GM12878 (cell line): Measurements from ENCODE around the gene RELT. TPM values are rescaled to one million over a fixed set of nuclear protein-coding genes. Genes with fewer than 3 reads are reported as not detected.

Experiments
- ASH2L ChIP-seq: fragments of 300-600, 200-600 bp; sonication (generic); IDR thresholded peaks from 2 replicates; pipeline ENCODE4 v1.6.1; 2017; ENCODE audit warnings: low read depth, mild to moderate bottlenecking, borderline replicate concordance
- E4F1 ChIP-seq: fragments of 450-650 bp; IDR thresholded peaks from 2 replicates; pipeline ENCODE4 v1.6.1; 2018; ENCODE audit warnings: borderline replicate concordance, mild to moderate bottlenecking; ENCODE audit not compliant: partially characterized antibody
- MLLT1 ChIP-seq: fragments of 450-650 bp; IDR thresholded peaks from 2 replicates; pipeline ENCODE4 v1.6.1; 2016; ENCODE audit warnings: mild to moderate bottlenecking
- NFXL1 ChIP-seq: fragments of 450-650 bp; IDR thresholded peaks from 2 replicates; pipeline ENCODE4 v1.6.1; 2017; ENCODE audit warnings: antibody characterized with exemption, mild to moderate bottlenecking, borderline replicate concordance
- SKIL ChIP-seq: fragments of 450-650 bp; IDR thresholded peaks from 2 replicates; pipeline ENCODE4 v1.6.1; 2017; ENCODE audit warnings: mild to moderate bottlenecking, low read depth, inconsistent platforms; ENCODE audit not compliant: poor library complexity, severe bottlenecking
- SPI1 ChIP-seq: IDR thresholded peaks from 2 replicates; pipeline ENCODE4 v1.6.1; 2011; ENCODE audit warnings: low read depth, mild to moderate bottlenecking, low read length, moderate library complexity, borderline replicate concordance; ENCODE audit not compliant: insufficient read depth
- SREBF1 ChIP-seq: IDR thresholded peaks from 2 replicates; pipeline ENCODE4 v1.6.1; 2012; ENCODE audit warnings: mild to moderate bottlenecking, low read length
- SREBF2 ChIP-seq: IDR thresholded peaks from 2 replicates; pipeline ENCODE4 v1.6.1; 2012; ENCODE audit warnings: mild to moderate bottlenecking, low read length
- ZBTB4 ChIP-seq: fragments of 450-650 bp; formaldehyde crosslinking; IDR thresholded peaks from 2 replicates; pipeline ENCODE4 v1.4.0; 2022; ENCODE audit warnings: mild to moderate bottlenecking, moderate library complexity
- polyA plus RNA-seq, 11 experiments: library from polyadenylated mRNA; depleted of rRNA in 4 of 11; unstranded in 6 of 11; stranded (reverse) in 5 of 11; fragments of >200 nt; fragmentation: Nextera tagmentation in 4 of 11; fragmentation: Illumina TruSeq in 1 of 11; extraction: Ambion mirVana in 4 of 11; extraction: Trizol in 1 of 11; gene quantifications; 1 replicate in 1 of 11; 2 replicates in 10 of 11; pipeline versions ENCODE4 v1.2.1 to v1.2.3, GENCODE V29; 2011 to 2016; ENCODE audit warnings: inconsistent platforms in 2 of 11, missing spikeins in 2 of 11, low read depth in 1 of 11
- total RNA-seq, 4 experiments: library from RNA; depleted of rRNA in 3 of 4; stranded (reverse); fragments of >200 nt in 3 of 4; fragmentation: Illumina TruSeq in 1 of 4; extraction: Trizol in 1 of 4; gene quantifications; 2 replicates each; pipeline versions ENCODE4 v1.2.1 to v1.2.3, GENCODE V29; 2013 to 2021
- TF ChIP-seq, protein P1 (sequence below): IDR thresholded peaks from 2 replicates; pipeline ENCODE4 v1.6.1; 2011; ENCODE audit warnings: low read depth, low read length, improper control_type of control experiment, borderline replicate concordance

RELT gene
- total and polyA plus RNA-seq, 10 of the 15 experiments (the other 5 are each of a cell fraction or from before 2014, with no cell fraction given) = 1.2 to 28.5 (median 10.8) TPM

DNA sequence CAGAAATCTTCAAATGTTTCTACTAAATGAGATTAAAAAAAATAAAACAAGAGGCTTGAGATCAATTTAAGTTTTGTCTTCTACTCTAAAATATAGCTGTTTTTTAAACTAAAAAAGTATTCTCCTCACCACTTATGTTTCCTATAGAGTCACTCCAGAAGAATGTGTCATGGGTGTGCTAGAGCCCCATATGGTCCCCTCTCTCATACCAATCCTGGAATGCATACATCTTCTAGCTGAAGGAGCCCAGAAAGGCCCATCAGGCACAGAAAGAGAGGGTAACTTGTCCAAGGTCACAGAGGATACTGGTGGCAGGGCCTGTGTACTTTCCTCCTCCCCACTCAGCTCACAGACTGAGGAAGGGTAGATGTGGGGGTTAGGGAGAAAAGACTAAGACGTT, 34.4 kb downstream of the RELT start (continued):
- TF ChIP-seq SKIL = no peak
- TF ChIP-seq SREBF2 = no peak
- TF ChIP-seq, protein P1, sequence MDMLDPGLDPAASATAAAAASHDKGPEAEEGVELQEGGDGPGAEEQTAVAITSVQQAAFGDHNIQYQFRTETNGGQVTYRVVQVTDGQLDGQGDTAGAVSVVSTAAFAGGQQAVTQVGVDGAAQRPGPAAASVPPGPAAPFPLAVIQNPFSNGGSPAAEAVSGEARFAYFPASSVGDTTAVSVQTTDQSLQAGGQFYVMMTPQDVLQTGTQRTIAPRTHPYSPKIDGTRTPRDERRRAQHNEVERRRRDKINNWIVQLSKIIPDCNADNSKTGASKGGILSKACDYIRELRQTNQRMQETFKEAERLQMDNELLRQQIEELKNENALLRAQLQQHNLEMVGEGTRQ = no peak
- TF ChIP-seq ASH2L = no peak
- TF ChIP-seq MLLT1 = no peak
- no peak for TF ChIP-seq NFXL1
- no peak for TF ChIP-seq SPI1
- TF ChIP-seq E4F1 = no peak
- no peak for TF ChIP-seq SREBF1
- no peak for TF ChIP-seq ZBTB4 (CRISPR knock-in tag)
